Liver (tissue), 9 donors: ENCODE data around the gene RPGRIP1L. TPM values are rescaled to one million over a fixed set of nuclear protein-coding genes. Genes with fewer than 3 reads are reported as not detected.

Experiments
- DNase-seq: peaks from one replicate; pipeline ENCODE4 v3.0.0-alpha.2; 2017; ENCODE audit warnings: low spot score
- H3K27ac ChIP-seq, 2 donors: one replicate each; pipeline ENCODE4 v1.7.0; 2013; ENCODE audit warnings: inconsistent platforms in 2 of 2, low read length in 2 of 2, control low read depth in 1 of 2, low read depth in 1 of 2, mild to moderate bottlenecking in 1 of 2
- H3K27me3 ChIP-seq, 4 donors: one replicate each; pipeline versions ENCODE4 v1.6.1 to v1.7.0; 2013; ENCODE audit warnings: low read length in 3 of 4, inconsistent platforms in 1 of 4, mild to moderate bottlenecking in 1 of 4, moderate library complexity in 1 of 4; ENCODE audit not compliant: control insufficient read depth in 4 of 4, insufficient read depth in 4 of 4
- H3K36me3 ChIP-seq, 4 donors: one replicate each; pipeline versions ENCODE4 v1.6.1 to v1.7.0; 2013; ENCODE audit warnings: low read length in 3 of 4, mild to moderate bottlenecking in 3 of 4, low read depth in 1 of 4, moderate library complexity in 1 of 4; ENCODE audit not compliant: control insufficient read depth in 4 of 4, insufficient read depth in 3 of 4
- H3K4me1 ChIP-seq, 4 donors: one replicate each; pipeline versions ENCODE4 v1.6.1 to v1.7.0; 2013; ENCODE audit warnings: low read length in 3 of 4, mild to moderate bottlenecking in 3 of 4, moderate library complexity in 1 of 4; ENCODE audit not compliant: control insufficient read depth in 4 of 4, insufficient read depth in 4 of 4
- H3K4me3 ChIP-seq, 3 donors: one replicate each; pipeline versions ENCODE4 v1.6.1 to v1.7.0; 2013; ENCODE audit warnings: low read length in 3 of 3, control low read depth in 1 of 3, low read depth in 1 of 3, mild to moderate bottlenecking in 1 of 3
- H3K9ac ChIP-seq, 2 donors: one replicate each; pipeline ENCODE4 v1.7.0; 2013; ENCODE audit warnings: low read length in 2 of 2, mild to moderate bottlenecking in 2 of 2, moderate library complexity in 2 of 2, control low read depth in 1 of 2, low read depth in 1 of 2
- H3K9me3 ChIP-seq, 4 donors: one replicate each; pipeline versions ENCODE4 v1.6.1 to v1.7.0; 2013; ENCODE audit warnings: low read length in 3 of 4; ENCODE audit not compliant: control insufficient read depth in 4 of 4
- CTCF ChIP-seq: fragments of 150-350 bp; IDR thresholded peaks from 2 replicates; pipeline ENCODE4 v1.5.1; 2017; ENCODE audit warnings: improper control_type of control experiment, low read depth, low read length; ENCODE audit not compliant: missing input control
- EGR1 ChIP-seq, 2 donors: IDR thresholded peaks; 2 replicates each; pipeline ENCODE4 v1.6.1; 2016 to 2018; ENCODE audit warnings: antibody characterized with exemption in 2 of 2, low read depth in 2 of 2
- FOXA1 ChIP-seq: IDR thresholded peaks from 2 replicates; pipeline ENCODE4 v1.6.1; 2016; ENCODE audit warnings: antibody characterized with exemption
- FOXA2 ChIP-seq: IDR thresholded peaks from 2 replicates; pipeline ENCODE4 v1.6.1; 2016; ENCODE audit warnings: antibody characterized with exemption
- GABPA ChIP-seq, 2 donors: IDR thresholded peaks in 1 of 2; conservative IDR thresholded peaks in 1 of 2; 2 replicates each; pipeline ENCODE4 v1.6.1; 2016; ENCODE audit warnings: antibody characterized with exemption in 2 of 2, mild to moderate bottlenecking in 1 of 2, moderate library complexity in 1 of 2
- HNF4A ChIP-seq, 2 donors: conservative IDR thresholded peaks; 2 replicates each; pipeline ENCODE4 v1.6.1; 2016; ENCODE audit warnings: antibody characterized with exemption in 2 of 2, mild to moderate bottlenecking in 2 of 2
- HNF4G ChIP-seq: IDR thresholded peaks from 2 replicates; pipeline ENCODE4 v1.6.1; 2016; ENCODE audit warnings: antibody characterized with exemption
- JUND ChIP-seq, 2 donors: IDR thresholded peaks; 2 replicates each; pipeline ENCODE4 v1.6.1; 2016; ENCODE audit warnings: antibody characterized with exemption in 2 of 2
- MAX ChIP-seq: IDR thresholded peaks from 2 replicates; pipeline ENCODE4 v1.6.1; 2016; ENCODE audit warnings: antibody characterized with exemption
- RAD21 ChIP-seq, 2 donors: IDR thresholded peaks; 2 replicates each; pipeline ENCODE4 v1.6.1; 2016; ENCODE audit warnings: antibody characterized with exemption in 2 of 2, mild to moderate bottlenecking in 2 of 2
- REST ChIP-seq: IDR thresholded peaks from 2 replicates; pipeline ENCODE4 v1.6.1; 2016; ENCODE audit warnings: antibody characterized with exemption, mild to moderate bottlenecking
- RXRA ChIP-seq, 2 donors: IDR thresholded peaks; 2 replicates each; pipeline ENCODE4 v1.6.1; 2017 to 2018; ENCODE audit warnings: antibody characterized with exemption in 2 of 2, mild to moderate bottlenecking in 1 of 2
- SP1 ChIP-seq: IDR thresholded peaks from 2 replicates; pipeline ENCODE4 v1.6.1; 2018; ENCODE audit warnings: antibody characterized with exemption, mild to moderate bottlenecking
- YY1 ChIP-seq: IDR thresholded peaks from 2 replicates; pipeline ENCODE4 v1.6.1; 2016; ENCODE audit warnings: antibody characterized with exemption, mild to moderate bottlenecking
- ZBTB33 ChIP-seq: IDR thresholded peaks from 2 replicates; pipeline ENCODE4 v1.6.1; 2016; ENCODE audit warnings: antibody characterized with exemption
- WGBS: extraction: QIAGEN DNeasy Blood & Tissue Kit; methylation state at CpG from one replicate; pipeline ENCODE4 v1.1.7; 2013; 5-methylcytosine and 5-hydroxymethylcytosine counted together
- polyA plus RNA-seq, 2 donors: library from polyadenylated mRNA; stranded (reverse) in 1 of 2; unstranded in 1 of 2; fragments of 200-250 nt in 1 of 2; fragments of >200 nt in 1 of 2; fragmentation: Nextera tagmentation in 1 of 2; extraction: Ambion mirVana in 1 of 2; gene quantifications; one replicate each; pipeline versions ENCODE4 v1.2.1 to v1.2.3, GENCODE V29; 2013 to 2015
- total RNA-seq, 2 donors: library from RNA; depleted of rRNA; stranded (reverse); fragments of >200 nt; gene quantifications; one replicate each; pipeline ENCODE4 v1.2.3, GENCODE V29; 2014
- donor health status: healthy.
- donor health status: healthy.
- donor health status: healthy.
- donor health status: healthy.
- donor health status: healthy.

Gene RPGRIP1L
- total and polyA plus RNA-seq, 4 donors: 0.46 to 1.4 (median 0.89) TPM

- DNase-seq: no peak
- Histone ChIP-seq H3K9me3 (no peaks in the 10 kb centered on the region), H3K36me3 (no peaks in the 10 kb centered on the region), H3K4me1 (no peaks in the 10 kb centered on the region), H3K9ac (no peak overlapping the region), H3K27me3 (no peaks in the 10 kb centered on the region), H3K4me3 (no peak overlapping the region), H3K27ac (no peak overlapping the region)
- TF ChIP-seq SP1 (no peak), JUND (IDR thresholded peaks at IDR 0.05) (no peak), HNF4A (conservative IDR thresholded peaks at IDR 0.05) (no peak), GABPA (IDR thresholded peaks at IDR 0.05 in 1 of 2, conservative IDR thresholded peaks at IDR 0.05 in 1 of 2) (no peak), REST (no peak), MAX (no peak), EGR1 (IDR thresholded peaks at IDR 0.05; ENCODE audit: low read depth in 2 of 2) (no peak), RXRA (IDR thresholded peaks at IDR 0.05) (no peak), RAD21 (IDR thresholded peaks at IDR 0.05) (no peak), YY1 (no peak), FOXA2 (no peak), ZBTB33 (no peak), CTCF (no peak)
- 92% methylated on average over 8 of the region's 8 CpGs for whole genome bisulfite sequencing
Measured at GRCh38 chr16:53556521-53556920, 147.1 kb downstream of the RPGRIP1L start.

GRCh38 chr16:53549970-53550690 is 153.5 kb downstream of the RPGRIP1L start:
- 22% methylated on average over 18 of the region's 18 CpGs for WGBS
- Histone ChIP-seq H3K9ac (no peak overlapping the region), H3K27ac (no peak overlapping the region), H3K9me3 (no peaks in the 10 kb centered on the region), H3K27me3 (no peaks in the 10 kb centered on the region), H3K36me3 (no peaks in the 10 kb centered on the region), H3K4me1 (peaks cover 0 to 3% (median 0%) of the 10 kb centered on the region in 4 donors), H3K4me3 (no peak overlapping the region)
- peak; percentile 43 for DNase-seq
- TF ChIP-seq HNF4G (no peak), RXRA (IDR thresholded peaks at IDR 0.05) (no peak), MAX (peak; percentile 99), SP1 (no peak), HNF4A (conservative IDR thresholded peaks at IDR 0.05) (peak; percentile 31 to 42), REST (peak; percentile 23), RAD21 (IDR thresholded peaks at IDR 0.05) (peak; percentile 93), YY1 (peak; percentile 24), EGR1 (IDR thresholded peaks at IDR 0.05; ENCODE audit: low read depth in 2 of 2) (no peak), ZBTB33 (no peak), GABPA (IDR thresholded peaks at IDR 0.05 in 1 of 2, conservative IDR thresholded peaks at IDR 0.05 in 1 of 2) (no peak), FOXA1 (no peak)
